NCI-H524 treated with DMSO at 0.1 percent for 48 hours (cell line): ENCODE measurements around the gene PRC1.

Experiments
- DNase-seq: peaks from one replicate; lab custom pipeline; 2025; lab: John Stamatoyannopoulos, UW

The PRC1 gene

GRCh38 chr15:90955624-90956273, 38.6 kb downstream of the PRC1 start:
- no peak for DNase-seq

GRCh38 chr15:90954712-90955623, 39.4 kb downstream of the PRC1 start, which contains the start of gene RCCD1:
TSS of gene RCCD1 (plus strand) at chr15:90954884. CDS start at chr15:90956735, 1,851 bp downstream.
- DNase-seq, result peak; percentile 81

GRCh38 chr15:90953947-90954711, 40.2 kb downstream of the PRC1 start:
- DNase-seq, result no peak

GRCh38 chr15:90952901-90953677, 41.2 kb downstream of the PRC1 start:
- no peak for DNase-seq

GRCh38 chr15:90950676-90951075, 43.7 kb downstream of the PRC1 start:
- DNase-seq, result no peak

- DNase-seq, result no peak
Measured at GRCh38 chr15:90949979-90950675, 44.2 kb downstream of the PRC1 start.

GRCh38 chr15:90948506-90948905, 45.8 kb downstream of the PRC1 start:
- no peak for DNase-seq

GRCh38 chr15:90947577-90948357, 46.6 kb downstream of the PRC1 start:
- DNase-seq, result no peak

GRCh38 chr15:90946941-90947576, 47.3 kb downstream of the PRC1 start:
- DNase-seq, result no peak

GRCh38 chr15:90946538-90946937, 47.8 kb downstream of the PRC1 start:
- no peak for DNase-seq

GRCh38 chr15:90945091-90945490, 49.2 kb downstream of the PRC1 start:
- no peak for DNase-seq

- DNase-seq, result no peak
Measured at GRCh38 chr15:90942354-90943120, 51.8 kb downstream of the PRC1 start.

GRCh38 chr15:90941038-90941437, 53.3 kb downstream of the PRC1 start:
- DNase-seq, result no peak

GRCh38 chr15:90939756-90940155, 54.6 kb downstream of the PRC1 start:
- DNase-seq, result no peak

- no peak for DNase-seq
Measured at GRCh38 chr15:90938261-90938660, 56.1 kb downstream of the PRC1 start.

GRCh38 chr15:90936823-90937222, 57.5 kb downstream of the PRC1 start:
- DNase-seq, result no peak

- DNase-seq, result peak; percentile 49
Measured at GRCh38 chr15:90934949-90935751, 59.2 kb downstream of the PRC1 start, which contains the start of gene UNC45A. TSS of gene UNC45A (plus strand) at chr15:90935285. CDS start at chr15:90935325, 40 bp downstream.
